HG03378 (cell line): ENCODE results near the gene VWC2L.

Source experiments
- ATAC-seq: cut with Tn5 transposase; IDR thresholded peaks from one replicate; pipeline ENCODE4 v1.9.1; 2021; ENCODE audit warnings: mild to moderate bottlenecking, moderate library complexity; ENCODE audit not compliant: unreplicated experiment

VWC2L gene

GRCh38 chr2:214533541-214533940 lies 122.7 kb downstream of the VWC2L start:
- ATAC-seq, result no peak

- no peak for ATAC-seq
Observed at GRCh38 chr2:214536625-214537024, 125.8 kb downstream of the VWC2L start.

- no peak for ATAC-seq
Observed at GRCh38 chr2:214537929-214538328, 127.1 kb downstream of the VWC2L start.

- ATAC-seq, result no peak
Observed at GRCh38 chr2:214542295-214542694, 131.4 kb downstream of the VWC2L start.

- ATAC-seq, result no peak
Observed at GRCh38 chr2:214542866-214543265, 132.0 kb downstream of the VWC2L start.

- ATAC-seq, result no peak
Observed at GRCh38 chr2:214543386-214543955, 132.6 kb downstream of the VWC2L start.

- ATAC-seq, result no peak
Observed at GRCh38 chr2:214545898-214546542, 135.2 kb downstream of the VWC2L start.

- no peak for ATAC-seq
Observed at GRCh38 chr2:214547931-214548330, 137.1 kb downstream of the VWC2L start.

GRCh38 chr2:214549946-214550345 lies 139.1 kb downstream of the VWC2L start:
- ATAC-seq, result no peak

- ATAC-seq, result no peak
Observed at GRCh38 chr2:214550786-214551185, 139.9 kb downstream of the VWC2L start.

GRCh38 chr2:214557884-214558283 lies 147.0 kb downstream of the VWC2L start:
- no peak for ATAC-seq

GRCh38 chr2:214558341-214558740 lies 147.5 kb downstream of the VWC2L start:
- ATAC-seq, result no peak

GRCh38 chr2:214560176-214560575 lies 149.3 kb downstream of the VWC2L start:
- ATAC-seq, result no peak

- no peak for ATAC-seq
Observed at GRCh38 chr2:214560618-214561190, 149.8 kb downstream of the VWC2L start.

GRCh38 chr2:214565246-214565645 lies 154.4 kb downstream of the VWC2L start:
- ATAC-seq, result no peak

- ATAC-seq, result no peak
Observed at GRCh38 chr2:214566457-214566856, 155.6 kb downstream of the VWC2L start.

GRCh38 chr2:214569419-214570035 lies 158.7 kb downstream of the VWC2L start:
- no peak for ATAC-seq

GRCh38 chr2:214574084-214574781 lies 163.4 kb downstream of the VWC2L start:
- no peak for ATAC-seq

GRCh38 chr2:214575030-214575429 lies 164.2 kb downstream of the VWC2L start:
- ATAC-seq, result no peak

- ATAC-seq, result no peak
Observed at GRCh38 chr2:214575465-214575864, 164.6 kb downstream of the VWC2L start.

- ATAC-seq, result no peak
Observed at GRCh38 chr2:214577769-214578168, 166.9 kb downstream of the VWC2L start.

GRCh38 chr2:214578442-214578841 lies 167.6 kb downstream of the VWC2L start:
- ATAC-seq, result no peak
